HG02884 (cell line): ENCODE results near the gene IL15RA.
"Not testable (repeated sequence)": the region's sequence is repeated elsewhere in the genome, so short reads cannot be mapped to it uniquely, and the experiment has no call there.

Source experiments
- ATAC-seq: cut with Tn5 transposase; IDR thresholded peaks from one replicate; pipeline ENCODE4 v1.9.1; 2021; ENCODE audit warnings: mild to moderate bottlenecking, moderate library complexity; ENCODE audit not compliant: unreplicated experiment

The IL15RA gene

GRCh38 chr10:5971315-5971832 lies 6.0 kb downstream of the IL15RA start:
- ATAC-seq, result no peak

- ATAC-seq, result no peak
Measured at GRCh38 chr10:5970527-5970926, 6.8 kb downstream of the IL15RA start.

GRCh38 chr10:5970066-5970465 lies 7.3 kb downstream of the IL15RA start:
- no peak for ATAC-seq

GRCh38 chr10:5968681-5969453 lies 8.5 kb downstream of the IL15RA start:
- ATAC-seq, result no peak

GRCh38 chr10:5968037-5968680 lies 9.2 kb downstream of the IL15RA start:
- ATAC-seq, result no peak

- ATAC-seq, result no peak
Measured at GRCh38 chr10:5965266-5965665, 12.1 kb downstream of the IL15RA start.

GRCh38 chr10:5964736-5965135 lies 12.6 kb downstream of the IL15RA start:
- no peak for ATAC-seq

GRCh38 chr10:5963591-5963990 lies 13.8 kb downstream of the IL15RA start:
- ATAC-seq, result no peak

GRCh38 chr10:5963071-5963470 lies 14.3 kb downstream of the IL15RA start:
- ATAC-seq, result no peak

GRCh38 chr10:5962358-5962940 lies 14.9 kb downstream of the IL15RA start:
- ATAC-seq, result not testable (repeated sequence)

GRCh38 chr10:5961405-5962100 lies 15.8 kb downstream of the IL15RA start:
- no peak for ATAC-seq

GRCh38 chr10:5960973-5961275 lies 16.4 kb downstream of the IL15RA start:
- ATAC-seq, result not testable (repeated sequence)

GRCh38 chr10:5960070-5960972 lies 17.0 kb downstream of the IL15RA start:
- no peak for ATAC-seq

GRCh38 chr10:5959581-5960069 lies 17.7 kb downstream of the IL15RA start:
- ATAC-seq, result no peak

GRCh38 chr10:5959142-5959541 lies 18.2 kb downstream of the IL15RA start:
- no peak for ATAC-seq

- ATAC-seq, result no peak
Measured at GRCh38 chr10:5958675-5959074, 18.7 kb downstream of the IL15RA start.

- no peak for ATAC-seq
Measured at GRCh38 chr10:5958077-5958476, 19.3 kb downstream of the IL15RA start.

GRCh38 chr10:5956146-5956936 lies 21.0 kb downstream of the IL15RA start:
- no peak for ATAC-seq

GRCh38 chr10:5953676-5954075 lies 23.7 kb downstream of the IL15RA start:
- ATAC-seq, result no peak
